IPS-15b (cell line): ENCODE measurements around the gene ANKRD29.

ENCODE experiments used
- H3K27me3 ChIP-seq: one replicate; pipeline ENCODE4 v1.6.1; 2013; ENCODE audit warnings: low read length; ENCODE audit not compliant: control insufficient read depth, insufficient read depth
- H3K36me3 ChIP-seq: one replicate; pipeline ENCODE4 v1.6.1; 2013; ENCODE audit warnings: low read length; ENCODE audit not compliant: control insufficient read depth, insufficient read depth
- H3K4me1 ChIP-seq: one replicate; pipeline ENCODE4 v1.6.1; 2013; ENCODE audit warnings: mild to moderate bottlenecking, low read length; ENCODE audit not compliant: control insufficient read depth, insufficient read depth
- H3K4me3 ChIP-seq: one replicate; pipeline ENCODE4 v1.5.1; 2013; ENCODE audit warnings: low read depth, low read length
- H3K9ac ChIP-seq: one replicate; pipeline ENCODE4 v1.6.1; 2013; ENCODE audit warnings: low read depth, mild to moderate bottlenecking, low read length
- H3K9me3 ChIP-seq: one replicate; pipeline ENCODE4 v1.6.1; 2013; ENCODE audit warnings: mild to moderate bottlenecking, low read length; ENCODE audit not compliant: control insufficient read depth, insufficient read depth

The ANKRD29 gene

DNA sequence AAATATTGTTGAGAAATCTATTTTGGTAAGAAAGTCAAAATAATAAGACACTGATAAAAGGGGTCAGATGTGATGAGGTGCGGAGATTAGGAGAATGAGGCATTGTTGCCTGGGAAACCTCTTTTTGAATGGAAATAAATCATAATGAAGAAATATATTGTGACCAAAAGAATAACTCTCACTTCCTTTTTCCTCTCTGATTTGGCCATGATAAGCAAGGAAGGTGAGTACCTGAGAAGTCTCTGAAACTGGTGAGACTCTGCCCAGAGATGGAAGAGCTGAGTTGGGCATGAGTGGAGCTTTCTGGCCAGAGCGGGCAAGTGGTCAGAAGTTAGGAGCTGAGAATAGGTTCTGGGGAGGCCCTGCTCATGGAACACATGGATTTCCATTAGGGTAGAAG, 38.3 kb upstream of the ANKRD29 start:
- no peaks in the 10 kb centered on the region for H3K4me1 ChIP-seq
- no peaks in the 10 kb centered on the region for H3K9me3 ChIP-seq
- H3K36me3 ChIP-seq = no peaks in the 10 kb centered on the region
- no peaks in the 10 kb centered on the region for H3K27me3 ChIP-seq
- H3K4me3 ChIP-seq = no peak overlapping the region
- H3K9ac ChIP-seq = no peak overlapping the region

DNA sequence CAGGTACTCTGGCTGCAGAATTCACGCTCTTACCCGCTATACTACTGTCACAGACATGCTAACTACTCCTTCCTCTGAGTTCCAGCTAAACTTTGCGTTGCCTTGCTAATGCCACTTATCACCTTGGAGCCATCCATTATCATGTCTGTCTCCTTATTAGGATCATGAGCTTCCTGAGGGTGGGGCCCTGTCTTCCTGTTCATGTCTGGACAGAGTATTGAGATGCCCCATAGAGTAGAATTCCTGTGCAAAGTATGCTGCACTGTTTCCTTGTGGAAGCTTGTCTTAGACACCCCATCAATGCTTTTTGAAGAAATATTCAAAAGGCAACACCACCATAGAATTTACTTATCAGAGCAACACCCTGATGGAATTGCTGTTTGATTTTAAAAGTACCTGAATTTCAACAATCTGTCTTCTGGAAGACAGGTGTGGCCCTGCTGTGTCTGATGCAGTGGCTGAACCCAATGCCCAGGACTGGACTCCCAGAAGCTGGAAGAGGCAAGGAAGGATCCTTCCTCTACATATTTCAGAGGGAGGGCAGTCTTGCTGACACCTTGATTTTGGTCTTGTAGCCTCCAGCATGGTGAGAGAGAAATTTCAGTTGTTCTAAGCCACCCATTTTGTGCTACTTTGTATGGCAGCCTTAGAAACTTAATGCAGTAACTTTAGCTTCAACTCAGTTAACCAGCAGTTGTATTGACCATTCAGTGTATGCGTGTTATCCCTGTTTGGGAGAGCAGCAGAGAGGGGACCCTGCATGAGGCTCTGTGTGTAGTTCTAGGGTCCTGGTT, 32.1 kb upstream of the ANKRD29 start:
- H3K4me1 ChIP-seq = no peaks in the 10 kb centered on the region
- H3K27me3 ChIP-seq = peaks cover 12% of the 10 kb centered on the region
- H3K4me3 ChIP-seq = no peak overlapping the region
- H3K9ac ChIP-seq = no peak overlapping the region
- H3K9me3 ChIP-seq = no peaks in the 10 kb centered on the region
- H3K36me3 ChIP-seq = no peaks in the 10 kb centered on the region

DNA sequence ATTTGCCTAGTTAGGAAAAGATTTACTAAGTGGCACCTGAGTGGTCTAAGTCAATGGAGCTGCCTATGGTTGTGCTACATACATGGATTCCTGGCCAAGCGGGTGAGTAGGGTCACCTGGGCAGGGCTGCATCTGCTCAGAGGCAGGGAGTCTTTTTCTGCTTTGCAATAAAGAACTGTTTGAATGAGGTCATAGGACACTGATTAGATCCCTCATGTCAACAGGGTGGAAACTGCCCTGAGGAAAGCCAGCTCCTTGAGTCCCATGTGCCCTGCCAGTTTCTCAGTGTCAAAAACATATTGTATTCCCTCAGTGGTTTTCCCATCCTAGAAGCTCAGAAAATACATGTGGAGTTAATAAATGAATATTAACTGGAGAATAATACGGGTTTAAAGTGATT, 31.1 kb upstream of the ANKRD29 start:
- Histone ChIP-seq H3K4me1 (no peaks in the 10 kb centered on the region), H3K9me3 (no peaks in the 10 kb centered on the region)

DNA sequence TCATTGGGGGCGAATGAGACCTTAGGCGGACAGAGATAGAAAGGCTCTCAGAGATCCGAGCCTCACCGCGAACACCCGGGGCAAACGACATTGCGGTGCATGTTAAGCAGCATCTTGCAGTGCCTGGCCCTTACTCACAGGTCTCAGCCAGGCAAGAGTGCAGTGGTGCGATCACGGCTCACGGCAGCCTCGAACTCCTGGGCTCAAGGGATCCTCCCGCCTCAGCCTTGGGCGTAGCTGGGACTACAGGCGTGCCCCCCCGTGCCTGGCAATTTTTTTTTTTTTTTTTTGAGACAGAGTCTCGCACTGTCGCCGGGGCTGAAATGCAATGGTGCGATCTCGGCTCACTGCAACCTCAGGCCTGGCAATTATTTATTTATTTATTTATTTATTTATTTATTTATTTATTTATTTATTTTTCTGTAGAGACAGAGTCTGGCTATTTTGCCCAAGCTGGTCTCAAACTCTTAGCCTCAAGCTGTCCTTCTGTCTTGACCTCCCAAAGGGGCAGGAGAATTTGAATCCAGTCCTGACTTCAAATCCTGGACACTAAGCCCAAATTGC, 27.9 kb upstream of the ANKRD29 start:
- Histone ChIP-seq H3K9ac (no peak overlapping the region), H3K4me3 (peak overlapping the region; percentile 58), H3K4me1 (no peaks in the 10 kb centered on the region), H3K9me3 (no peaks in the 10 kb centered on the region), H3K27me3 (peaks cover 36% of the 10 kb centered on the region), H3K36me3 (no peaks in the 10 kb centered on the region)

More for the DNA sequence above, 31.1 kb upstream of the ANKRD29 start:
- H3K36me3 ChIP-seq = no peaks in the 10 kb centered on the region
- H3K4me3 ChIP-seq = no peak overlapping the region
- peaks cover 20% of the 10 kb centered on the region for H3K27me3 ChIP-seq
- H3K9ac ChIP-seq = no peak overlapping the region

DNA sequence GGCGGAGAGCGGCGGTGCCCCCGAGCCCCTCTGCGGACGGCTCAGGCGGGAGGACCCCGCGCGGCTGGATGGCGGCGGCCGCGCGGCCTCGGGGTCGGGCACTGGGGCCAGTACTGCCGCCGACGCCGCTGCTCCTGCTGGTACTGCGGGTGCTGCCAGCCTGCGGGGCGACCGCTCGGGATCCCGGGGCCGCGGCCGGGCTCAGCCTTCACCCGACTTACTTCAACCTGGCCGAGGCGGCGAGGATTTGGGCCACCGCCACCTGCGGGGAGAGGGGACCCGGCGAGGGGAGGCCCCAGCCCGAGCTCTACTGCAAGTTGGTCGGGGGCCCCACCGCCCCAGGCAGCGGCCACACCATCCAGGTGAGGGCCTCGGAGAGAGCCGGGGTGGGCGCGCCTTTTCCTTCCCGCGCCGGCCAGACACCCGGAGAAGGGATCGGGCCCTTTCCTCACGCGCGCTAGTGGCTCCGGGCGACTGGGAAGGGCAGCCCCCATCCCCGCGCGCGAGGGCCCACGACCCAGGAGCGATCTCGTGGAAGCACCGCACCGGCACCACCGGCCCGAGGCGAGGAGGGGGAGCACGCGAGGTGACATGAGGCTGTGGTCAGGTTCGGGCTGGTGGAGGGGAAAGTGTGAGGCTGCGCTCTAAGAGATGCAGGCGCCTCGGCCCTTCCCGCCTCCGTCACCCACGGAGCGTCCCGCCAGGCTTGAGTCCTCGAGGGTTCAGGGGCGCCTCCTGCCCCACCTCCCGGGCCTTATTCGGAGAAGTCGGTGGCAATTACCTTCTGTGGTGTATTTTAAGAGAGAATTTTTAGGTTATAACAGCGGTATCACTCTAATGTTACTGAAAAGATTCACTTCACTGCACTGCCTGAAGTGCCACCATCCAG, 27.1 kb upstream of the ANKRD29 start:
- Histone ChIP-seq H3K9me3 (no peaks in the 10 kb centered on the region), H3K27me3 (peaks cover 36% of the 10 kb centered on the region), H3K4me1 (no peaks in the 10 kb centered on the region), H3K36me3 (no peaks in the 10 kb centered on the region), H3K4me3 (peak overlapping the region; percentile 58), H3K9ac (no peak overlapping the region)

DNA sequence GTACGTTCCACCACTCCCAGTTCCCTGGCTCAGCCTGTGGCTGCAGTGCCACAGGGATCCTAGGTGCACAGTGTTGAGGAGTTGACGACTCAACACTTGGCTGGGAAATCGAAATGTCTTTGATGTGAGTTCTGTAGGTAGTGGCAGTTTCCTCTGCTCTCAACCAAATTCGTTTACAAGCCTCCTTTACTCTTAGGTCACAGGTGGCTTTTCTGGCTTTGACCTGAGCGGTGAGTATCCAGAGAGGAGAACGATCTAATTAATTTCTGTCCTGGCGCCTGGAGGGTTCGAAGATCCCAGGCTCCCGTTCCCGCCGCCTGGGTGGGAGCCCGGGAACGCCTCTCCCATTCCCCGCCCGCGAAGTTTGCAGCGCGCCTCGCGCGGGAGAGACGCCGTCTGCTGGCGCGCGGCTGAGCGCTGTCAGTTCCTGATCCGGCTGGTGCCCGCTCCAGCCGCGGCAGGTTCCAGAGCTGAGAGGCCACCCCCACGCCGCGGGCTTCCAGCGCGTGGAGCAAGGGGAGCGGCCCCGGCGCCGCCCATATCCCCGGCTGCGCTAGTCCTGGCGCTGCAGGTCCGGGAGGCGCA, 26.4 kb upstream of the ANKRD29 start, which contains the start of gene LAMA3:
LAMA3 (plus strand) TSS at position 423 of the 585 bp plus-strand sequence. CDS start 231 bp downstream, outside the sequence.
- Histone ChIP-seq H3K9ac (no peak within 1 kb of the TSS), H3K27me3 (peaks cover 36% of the 10 kb centered on the region), H3K4me3 (peak within 1 kb of the TSS; percentile 58), H3K4me1 (no peaks in the 10 kb centered on the region), H3K36me3 (no peaks in the 10 kb centered on the region), H3K9me3 (no peaks in the 10 kb centered on the region)

DNA sequence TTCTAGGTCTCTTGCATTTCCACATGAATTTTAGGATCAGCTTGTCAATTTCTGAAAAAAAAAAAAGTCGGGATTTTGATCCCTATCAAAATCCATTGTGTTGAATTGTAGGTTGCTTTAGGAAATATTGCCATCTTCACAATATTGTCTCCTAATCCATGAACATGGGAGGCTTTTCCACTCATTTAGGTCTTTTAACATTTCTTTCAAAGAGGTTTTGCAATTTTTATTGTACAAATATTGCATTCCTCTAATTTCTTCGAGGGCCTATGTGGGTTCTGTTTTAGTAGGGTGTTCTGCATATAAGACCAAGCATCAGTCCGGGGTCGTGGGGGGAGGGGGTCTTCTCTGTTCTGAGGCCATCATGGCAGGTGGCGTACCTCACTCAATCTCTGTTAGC, 25.8 kb upstream of the ANKRD29 start:
- Histone ChIP-seq H3K9ac (no peak overlapping the region), H3K9me3 (no peaks in the 10 kb centered on the region), H3K27me3 (peaks cover 36% of the 10 kb centered on the region), H3K4me1 (no peaks in the 10 kb centered on the region), H3K36me3 (no peaks in the 10 kb centered on the region), H3K4me3 (peak overlapping the region; percentile 58)

DNA sequence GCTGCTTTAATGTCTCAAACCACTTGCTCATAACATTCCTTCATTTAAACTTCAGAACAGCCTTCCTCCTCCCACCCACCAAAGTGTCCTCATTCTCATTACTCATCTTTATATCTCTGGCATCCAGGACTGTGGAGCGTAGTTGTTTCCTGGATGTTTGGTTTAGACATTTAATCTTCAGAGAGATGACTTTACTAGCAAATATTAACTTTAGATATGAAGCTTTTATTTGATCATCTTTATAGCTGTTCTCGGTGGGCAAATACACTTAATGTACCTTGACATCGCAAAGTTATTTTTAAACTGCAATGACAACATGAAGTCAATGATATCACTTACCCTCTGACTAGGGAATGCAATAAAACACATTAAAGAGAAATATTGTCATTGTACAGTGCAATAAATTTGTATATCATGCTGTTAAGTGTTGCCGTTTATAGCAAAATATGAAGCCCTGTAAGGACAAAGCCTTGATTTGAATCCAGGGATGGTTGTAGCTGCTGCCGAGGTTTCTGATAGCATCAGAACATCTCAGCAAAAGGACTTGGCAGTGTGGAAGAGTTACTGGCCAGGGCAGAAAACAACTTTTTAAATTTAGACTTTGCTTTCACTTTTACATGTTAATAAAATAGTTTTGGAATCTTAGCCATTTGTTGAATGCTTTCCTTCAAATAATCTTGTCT, 21.9 kb upstream of the ANKRD29 start:
- Histone ChIP-seq H3K36me3 (no peaks in the 10 kb centered on the region), H3K4me1 (no peaks in the 10 kb centered on the region), H3K9ac (no peak overlapping the region), H3K4me3 (no peak overlapping the region), H3K27me3 (peaks cover 23% of the 10 kb centered on the region), H3K9me3 (no peaks in the 10 kb centered on the region)

DNA sequence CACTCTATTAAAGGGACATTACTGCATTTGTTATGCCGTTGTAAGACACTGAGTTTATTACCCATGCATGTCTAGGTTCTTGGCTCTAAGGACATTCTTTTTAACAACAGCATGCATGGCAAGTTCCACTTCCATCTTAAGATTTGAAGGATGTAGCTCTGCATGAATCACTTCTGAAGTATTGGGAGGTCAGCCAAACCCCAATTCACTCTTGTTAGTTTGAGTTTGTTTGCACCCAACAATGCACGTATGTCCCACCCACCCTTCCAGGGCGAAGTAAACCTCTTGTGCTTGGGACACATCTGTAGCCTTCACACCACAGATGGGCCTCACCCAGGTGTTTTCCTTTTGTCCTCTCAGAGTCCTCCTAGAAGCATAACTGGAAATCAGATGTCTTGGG, 21.0 kb upstream of the ANKRD29 start:
- no peak overlapping the region for H3K9ac ChIP-seq
- H3K9me3 ChIP-seq = no peaks in the 10 kb centered on the region
- H3K4me1 ChIP-seq = no peaks in the 10 kb centered on the region
- H3K27me3 ChIP-seq = peaks cover 14% of the 10 kb centered on the region
- H3K36me3 ChIP-seq = no peaks in the 10 kb centered on the region
- H3K4me3 ChIP-seq = no peak overlapping the region

DNA sequence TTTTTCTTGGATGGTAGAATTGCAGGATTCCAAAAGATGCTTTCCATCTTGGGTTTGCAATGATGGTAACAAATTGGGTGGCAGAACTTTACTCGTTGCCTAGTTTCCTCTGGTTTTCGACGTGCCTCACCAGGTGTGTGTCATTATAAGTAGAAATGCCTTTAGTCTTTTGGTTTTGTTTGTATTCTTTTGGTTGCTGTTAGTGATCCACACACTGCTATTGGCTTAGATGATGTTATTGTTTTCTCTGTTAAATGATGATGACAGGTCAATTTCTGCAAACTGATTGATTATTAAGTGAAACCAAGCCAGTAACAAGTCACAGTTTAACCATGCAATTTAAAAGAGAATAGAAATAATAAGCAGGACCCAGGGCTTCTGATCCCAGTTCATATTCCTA, 20.4 kb upstream of the ANKRD29 start:
- Histone ChIP-seq H3K4me3 (no peak overlapping the region), H3K27me3 (peaks cover 9% of the 10 kb centered on the region), H3K9ac (no peak overlapping the region), H3K9me3 (no peaks in the 10 kb centered on the region), H3K4me1 (no peaks in the 10 kb centered on the region), H3K36me3 (no peaks in the 10 kb centered on the region)

DNA sequence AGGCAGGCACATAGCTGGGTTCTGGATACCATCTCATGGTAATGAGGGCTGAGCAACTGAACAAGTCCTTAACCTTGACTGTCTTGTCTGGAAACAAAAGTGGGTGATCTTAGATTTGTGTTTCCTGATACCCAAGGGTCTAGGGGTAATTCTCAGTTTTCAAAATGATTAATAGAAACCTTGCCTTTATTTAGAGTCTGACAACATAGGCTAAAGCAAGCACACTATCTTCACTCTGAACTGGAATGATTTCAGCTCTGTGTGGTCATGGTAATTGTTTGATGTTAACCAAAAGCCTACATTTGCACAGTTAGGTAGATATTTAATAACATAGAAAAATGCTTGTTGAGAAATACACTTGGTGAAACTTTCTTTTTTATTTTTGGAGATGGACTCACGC, 19.8 kb upstream of the ANKRD29 start:
- Histone ChIP-seq H3K4me1 (no peaks in the 10 kb centered on the region), H3K36me3 (no peaks in the 10 kb centered on the region), H3K9ac (no peak overlapping the region), H3K9me3 (no peaks in the 10 kb centered on the region), H3K27me3 (peaks cover 3% of the 10 kb centered on the region), H3K4me3 (no peak overlapping the region)
